Activated CD8-positive, alpha-beta T cell treated with anti-CD3 and anti-CD28 coated beads for 36 hours (primary cell): ENCODE measurements around the gene ADCYAP1R1. TPM values are rescaled to one million over a fixed set of nuclear protein-coding genes. Genes with fewer than 3 reads are reported as not detected.

ENCODE experiments used
- ATAC-seq: fragments of 200-7000 bp; cut with Tn5 transposase; one replicate; pipeline ENCODE4 v1.10.0; 2021; ENCODE audit warnings: mild to moderate bottlenecking, moderate library complexity
- CTCF ChIA-PET: fragments of 350-600 bp; sonication (Branson Sonifier 250); formaldehyde crosslinking; loops from one replicate; lab custom pipeline; 2021; ENCODE audit warnings: antibody characterized with exemption; lab: Charles Lee
- POLR2A ChIA-PET: fragments of 350-600 bp; sonication (Branson Sonifier 250); formaldehyde crosslinking; loops from one replicate; lab custom pipeline; 2021; ENCODE audit warnings: antibody characterized with exemption; lab: Charles Lee
- DNase-seq: peaks from one replicate; pipeline ENCODE4 v3.0.0-alpha.2; 2020
- H3K27ac Mint-ChIP-seq: one replicate; pipeline ENCODE4 v1.8.0; 2021; ENCODE audit warnings: mild to moderate bottlenecking, mixed read lengths
- H3K27me3 Mint-ChIP-seq: one replicate; pipeline ENCODE4 v1.8.0; 2021; ENCODE audit warnings: mixed read lengths
- H3K36me3 Mint-ChIP-seq: one replicate; pipeline ENCODE4 v1.8.0; 2021; ENCODE audit warnings: low read depth, mixed read lengths
- H3K4me1 Mint-ChIP-seq: one replicate; pipeline ENCODE4 v1.8.0; 2021; ENCODE audit warnings: low read depth, mixed read lengths
- H3K4me3 Mint-ChIP-seq: one replicate; pipeline ENCODE4 v1.8.0; 2021; ENCODE audit warnings: mild to moderate bottlenecking, moderate library complexity, mixed read lengths
- H3K9me3 Mint-ChIP-seq: one replicate; pipeline ENCODE4 v1.8.0; 2021; ENCODE audit warnings: mixed read lengths
- CTCF ChIP-seq: fragments of 200-600 bp; IDR thresholded peaks from one replicate; pipeline ENCODE4 v1.8.0; 2022; ENCODE audit warnings: antibody characterized with exemption, mild to moderate bottlenecking
- intact Hi-C: fragments of 100-400 bp; cut with micrococcal nuclease; formaldehyde crosslinking; loops from one replicate; pipeline ENCODE4 v1.10.0; 2022
- total RNA-seq, 2 experiments: library from RNA; stranded (reverse); gene quantifications; one replicate each; pipeline ENCODE4 v1.2.3, GENCODE V29; 2021

The ADCYAP1R1 gene
- total RNA-seq, 2 experiments from 2014 or later = not detected

GRCh38 chr7:31047313-31048146 is 4.6 kb upstream of the ADCYAP1R1 start:
- Mint-ChIP-seq H3K4me1 (no peaks in the 10 kb centered on the region), H3K9me3 (no peaks in the 10 kb centered on the region), H3K4me3 (no peak overlapping the region), H3K27ac (no peak overlapping the region), H3K27me3 (peaks cover 25% of the 10 kb centered on the region), H3K36me3 (no peaks in the 10 kb centered on the region)
- TF ChIP-seq CTCF = no peak
- no peak for DNase-seq
- ChIA-PET CTCF (interaction anchor here (1.1 kb wide), 1 partner anchor 64 kb away, joined by 3 read pairs; no protein-coding TSS in a partner anchor), POLR2A (interaction anchor here (0.6 kb wide), 1 partner anchor 32 kb away, joined by 3 read pairs; no protein-coding TSS in a partner anchor)
- intact Hi-C loops = no loop called here
- ATAC-seq = no peak

GRCh38 chr7:31049005-31049765 is 2.9 kb upstream of the ADCYAP1R1 start:
- no peak for ATAC-seq
- DNase-seq = no peak
- no peak for TF ChIP-seq CTCF
- intact Hi-C loops = no loop called here
- Mint-ChIP-seq H3K27me3 (peaks cover 26% of the 10 kb centered on the region), H3K27ac (no peak overlapping the region), H3K36me3 (no peaks in the 10 kb centered on the region), H3K4me3 (no peak overlapping the region), H3K4me1 (no peaks in the 10 kb centered on the region), H3K9me3 (no peaks in the 10 kb centered on the region)
- POLR2A ChIA-PET = no interaction called here
- CTCF ChIA-PET = interaction anchor here (1.4 to 2.1 kb wide), 2 partner anchors 66 to 85 kb away, joined by 4 to 6 read pairs; no protein-coding TSS in a partner anchor

- Mint-ChIP-seq H3K27me3 (peaks cover 28% of the 10 kb centered on the region), H3K4me3 (no peak overlapping the region), H3K9me3 (no peaks in the 10 kb centered on the region), H3K36me3 (no peaks in the 10 kb centered on the region), H3K4me1 (no peaks in the 10 kb centered on the region), H3K27ac (no peak overlapping the region)
- ATAC-seq (no peak), DNase-seq (no peak)
- intact Hi-C loops = no loop called here
- TF ChIP-seq CTCF = no peak
- CTCF ChIA-PET = interaction anchor here (2.4 kb wide), 1 partner anchor 69 kb away, joined by 7 read pairs; no protein-coding TSS in a partner anchor
- POLR2A ChIA-PET = no interaction called here
These were observed 356 bp downstream of the ADCYAP1R1 start for GRCh38 chr7:31052487-31052840.

GRCh38 chr7:31052841-31053601 is 913 bp downstream of the ADCYAP1R1 start:
- no peak for TF ChIP-seq CTCF
- H3K9me3 Mint-ChIP-seq = no peaks in the 10 kb centered on the region
- ChIA-PET CTCF (interaction anchor here (2.4 kb wide), 1 partner anchor 70 kb away, joined by 7 read pairs; no protein-coding TSS in a partner anchor), POLR2A (no interaction called here)
- no peaks in the 10 kb centered on the region for H3K36me3 Mint-ChIP-seq
- peaks cover 28% of the 10 kb centered on the region for H3K27me3 Mint-ChIP-seq
- intact Hi-C loops = no loop called here
- DNase-seq (no peak), ATAC-seq (no peak)
- H3K4me1 Mint-ChIP-seq = no peaks in the 10 kb centered on the region
- no peak overlapping the region for H3K4me3 Mint-ChIP-seq
- no peak overlapping the region for H3K27ac Mint-ChIP-seq
